Mesenteric fat pad (tissue), 1 donor: Measurements from ENCODE around the gene TPRA1. TPM values are rescaled to one million over a fixed set of nuclear protein-coding genes. Genes with fewer than 3 reads are reported as not detected.
"Not testable (repeated sequence)": the region's sequence is repeated elsewhere in the genome, so short reads cannot be mapped to it uniquely, and the experiment has no call there.

Experiments used
- DNase-seq: peaks from one replicate; pipeline ENCODE4 v3.0.0-alpha.2; 2020; ENCODE audit warnings: low spot score
- microRNA-seq: library from miRNA; unstranded; fragments of <30 nt; microRNA quantifications from one replicate; pipeline ENCODE4 v1.2.0, GENCODE V29; 2020; ENCODE audit warnings: borderline number of aligned reads
- total RNA-seq: library from RNA; stranded (reverse); fragmentation: NEBNext Ultra II Directional; extraction: Animal tissue kit (Norgen Biotek cat#: 25700); gene quantifications from one replicate; pipeline ENCODE4 v1.2.1, GENCODE V29; 2021
- donor health status: DM: yes; HTN: yes; CAD: no.

Gene TPRA1
- total RNA-seq, 1 donor from 2014 or later, result 24.6 TPM

GRCh38 chr3:127539366-127540060 is 51.0 kb downstream of the TPRA1 start:
- peak; percentile 72 for DNase-seq

GRCh38 chr3:127538569-127538968 is 52.0 kb downstream of the TPRA1 start:
- DNase-seq, result peak; percentile 55

GRCh38 chr3:127536830-127537812 is 53.4 kb downstream of the TPRA1 start:
- peak; percentile 87 for DNase-seq

- peak; percentile 82 for DNase-seq
These were observed 54.4 kb downstream of the TPRA1 start for GRCh38 chr3:127535901-127536829.

- peak; percentile 60 for DNase-seq
These were observed 55.3 kb downstream of the TPRA1 start for GRCh38 chr3:127535106-127535785.

GRCh38 chr3:127534564-127534963 is 56.0 kb downstream of the TPRA1 start:
- DNase-seq, result peak; percentile 72

- DNase-seq, result no peak
These were observed 56.4 kb downstream of the TPRA1 start for GRCh38 chr3:127534161-127534451.

GRCh38 chr3:127532561-127533203 is 57.9 kb downstream of the TPRA1 start:
- peak; percentile 53 for DNase-seq

GRCh38 chr3:127531821-127532220 is 58.7 kb downstream of the TPRA1 start:
- no peak for DNase-seq

GRCh38 chr3:127530863-127531262 is 59.7 kb downstream of the TPRA1 start:
- not testable (repeated sequence) for DNase-seq

- DNase-seq, result no peak
These were observed 61.0 kb downstream of the TPRA1 start for GRCh38 chr3:127529346-127530188.

- DNase-seq, result no peak
These were observed 65.2 kb downstream of the TPRA1 start for GRCh38 chr3:127525373-127525772.

- DNase-seq, result no peak
These were observed 66.1 kb downstream of the TPRA1 start for GRCh38 chr3:127524296-127524896.

Small RNAs within 50 kb of the gene (microRNA-seq; reads per million reads assigned to microRNA genes)
- gene MIR6825 (not detected), gene MIR7976 (not detected)

Other genes starting within 250 kb of the TPRA1 start
- gene MCM2, start 7.7 kb upstream of the TPRA1 start, total RNA-seq, result 2.4 TPM
- 2.5 TPM for gene PODXL2, start 38.5 kb upstream of the TPRA1 start, total RNA-seq
- 34.8 TPM for gene ABTB1, start 82.2 kb upstream of the TPRA1 start, total RNA-seq
- gene MGLL, start 231.8 kb upstream of the TPRA1 start, total RNA-seq, result 301 TPM